ENCODE data around the gene SAFB.

The SAFB gene

DNA sequence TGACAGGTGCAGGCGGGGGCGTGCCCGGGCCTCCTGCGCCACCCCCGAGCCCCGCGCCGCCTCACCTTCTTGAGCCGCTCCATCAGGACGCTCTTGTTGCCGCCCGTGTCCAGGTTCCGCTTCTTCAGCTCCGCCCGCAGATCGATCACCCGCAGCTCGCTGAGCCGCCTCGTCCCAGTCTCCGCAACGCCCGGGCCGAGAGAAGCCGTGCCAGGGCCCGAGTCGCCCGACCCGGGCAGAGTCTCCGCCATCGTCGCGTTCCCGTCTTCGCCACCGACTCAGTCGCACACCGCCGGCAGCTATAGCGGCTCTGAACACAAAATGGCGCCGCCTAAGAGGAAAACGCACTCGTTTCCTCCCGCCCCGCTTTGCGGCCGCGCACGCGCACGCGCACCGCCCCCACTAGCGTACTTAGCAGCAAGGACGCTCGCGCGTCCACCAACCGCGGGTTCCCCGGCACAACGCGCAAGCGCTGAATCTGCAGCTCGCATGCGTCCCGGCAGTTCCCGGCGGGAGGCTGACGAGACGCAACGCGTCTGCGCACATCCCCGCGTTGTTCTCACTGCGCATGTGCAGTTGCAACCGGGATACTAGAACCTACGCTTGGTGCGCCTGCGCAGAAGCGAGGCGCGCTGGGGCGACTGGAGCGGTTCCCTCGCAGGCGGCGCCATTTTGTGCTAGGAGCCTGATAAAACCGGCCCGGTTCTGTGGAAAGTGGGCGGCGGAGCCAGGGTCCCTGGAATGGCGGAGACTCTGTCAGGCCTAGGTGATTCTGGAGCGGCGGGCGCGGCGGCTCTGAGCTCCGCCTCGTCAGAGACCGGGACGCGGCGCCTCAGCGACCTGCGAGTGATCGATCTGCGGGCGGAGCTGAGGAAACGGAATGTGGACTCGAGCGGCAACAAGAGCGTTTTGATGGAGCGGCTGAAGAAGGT is at the start of gene SAFB, which contains the start of gene SAFB2:
Gene SAFB (plus strand): TSS at position 619 of the 932 bp plus-strand sequence. CDS start 123 bp downstream, at position 742.
Gene SAFB2 (minus strand): TSS at position 312 of the 932 bp plus-strand sequence. CDS start 61 bp downstream, at position 251.
- peak; percentile 80 for FAIRE-seq

GRCh38 chr19:5575590-5575989 is 47.3 kb upstream of the SAFB start:
- no peak for FAIRE-seq

- FAIRE-seq: no peak
These were observed 44.6 kb upstream of the SAFB start for GRCh38 chr19:5578097-5578846.

- FAIRE-seq: no peak
These were observed 43.6 kb upstream of the SAFB start for GRCh38 chr19:5579286-5579685.

GRCh38 chr19:5579697-5580096 is 43.2 kb upstream of the SAFB start:
- no peak for FAIRE-seq

- FAIRE-seq: no peak
These were observed 42.7 kb upstream of the SAFB start for GRCh38 chr19:5580161-5580571.

- FAIRE-seq: no peak
These were observed 37.2 kb upstream of the SAFB start for GRCh38 chr19:5585461-5586299.

GRCh38 chr19:5586300-5587070 is 36.4 kb upstream of the SAFB start:
- no peak for FAIRE-seq

DNA sequence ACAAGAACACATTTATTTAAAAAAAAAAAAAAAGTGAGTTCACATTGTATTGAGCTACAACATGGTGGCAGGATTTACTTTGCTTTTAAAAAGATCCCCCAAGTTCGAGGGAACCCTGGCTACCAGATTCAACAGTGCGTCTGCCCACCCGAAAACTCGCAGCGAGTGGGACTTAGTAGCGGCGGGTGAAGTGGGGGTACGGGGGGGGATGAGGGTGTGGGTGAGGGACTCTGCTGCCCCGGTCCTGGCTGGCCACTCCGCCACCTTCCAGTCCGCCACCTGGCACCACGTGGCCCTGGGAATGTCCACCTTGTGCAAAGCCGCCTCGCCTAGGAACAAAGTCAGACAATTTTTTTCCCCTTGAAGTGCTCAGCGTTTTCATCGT is 35.8 kb upstream of the SAFB start:
- FAIRE-seq: no peak

GRCh38 chr19:5587661-5588060 is 35.2 kb upstream of the SAFB start:
- FAIRE-seq: no peak

DNA sequence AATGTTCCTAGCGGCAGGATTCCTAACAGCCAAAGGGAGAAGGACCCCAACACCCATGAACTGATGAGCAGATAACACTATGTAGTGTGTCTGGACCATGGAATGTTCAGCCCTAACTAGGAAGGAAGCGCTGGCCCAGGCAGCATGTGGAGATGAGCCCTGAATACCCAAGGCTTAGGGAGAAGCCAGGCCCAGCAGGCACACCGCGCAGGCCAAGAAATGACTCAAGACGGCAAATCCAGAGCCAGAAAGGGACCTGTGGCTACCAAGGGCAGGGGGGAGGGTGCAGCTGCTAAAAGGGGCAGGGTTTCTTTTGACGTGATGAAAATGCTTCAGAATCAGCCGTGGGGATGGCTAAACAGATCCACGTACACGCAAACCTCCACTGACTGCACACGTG is 34.4 kb upstream of the SAFB start:
- no peak for FAIRE-seq

GRCh38 chr19:5588906-5589676 is 33.8 kb upstream of the SAFB start:
- no peak for FAIRE-seq

DNA sequence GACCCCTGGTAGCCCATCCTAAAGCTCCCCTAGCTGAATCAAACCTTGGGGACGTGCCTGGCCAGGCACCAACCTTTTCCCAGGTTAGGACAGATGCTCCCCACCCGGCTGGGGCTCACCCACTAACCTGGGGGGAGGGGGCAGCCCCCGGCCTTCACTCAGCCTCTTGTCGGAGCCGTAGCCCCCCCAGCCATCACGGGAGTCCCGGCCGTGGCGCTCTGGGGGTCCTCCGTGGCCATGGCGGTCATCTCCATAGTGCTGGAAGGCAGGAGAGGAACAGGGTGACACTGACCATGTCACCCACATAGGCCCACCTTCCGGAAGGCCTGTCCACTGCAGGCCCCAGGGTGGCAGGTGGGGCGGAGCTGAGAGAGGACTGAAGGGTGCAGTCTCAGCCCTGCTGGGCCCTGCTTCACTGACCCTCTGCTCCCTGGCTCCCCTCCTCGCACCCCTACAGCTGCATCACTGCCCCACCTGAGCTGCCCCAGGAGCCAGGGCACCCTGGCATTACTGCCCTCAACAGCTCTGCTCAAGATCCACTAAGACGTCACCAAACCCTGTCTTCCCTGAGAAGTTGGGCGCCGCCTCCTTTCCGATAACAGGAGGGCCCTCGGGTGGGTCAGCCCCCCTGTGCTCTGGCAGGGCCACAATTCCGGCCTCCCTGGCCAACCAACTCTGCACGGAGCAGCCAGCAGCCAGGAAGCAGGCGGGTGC is 32.6 kb upstream of the SAFB start:
- FAIRE-seq: no peak

DNA sequence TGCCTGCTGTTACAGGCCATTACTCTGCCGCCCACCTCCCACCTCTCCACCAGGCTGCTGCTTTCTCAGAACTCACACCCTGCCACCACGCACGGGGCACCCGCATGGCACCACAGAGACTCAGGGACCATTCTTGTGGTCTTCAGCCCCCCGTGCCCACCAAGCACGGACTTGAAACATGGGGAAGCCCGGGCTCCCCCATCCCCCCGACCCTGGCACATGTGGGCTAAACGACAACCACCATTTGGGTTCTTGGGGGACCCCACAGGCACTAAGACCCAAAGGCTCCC is 32.1 kb upstream of the SAFB start:
- FAIRE-seq: no peak

DNA sequence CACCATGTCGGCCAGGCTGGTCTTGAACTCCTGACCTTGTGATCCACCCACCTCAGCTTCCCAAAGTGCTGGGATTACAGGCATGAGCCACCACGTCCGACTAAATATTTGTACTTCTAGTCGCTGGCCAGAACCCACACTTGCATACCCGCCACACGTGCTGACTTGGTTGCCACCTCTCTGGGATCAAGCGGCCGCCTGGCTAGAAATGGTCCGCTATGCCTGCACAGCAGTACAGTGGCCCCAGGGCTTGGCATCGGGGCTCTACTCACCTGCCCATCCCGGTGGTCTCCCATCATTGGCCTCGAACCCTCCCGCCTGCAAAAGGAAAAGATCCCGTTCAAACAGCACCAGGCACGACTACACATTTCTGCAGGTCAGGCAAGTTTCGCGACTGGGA is 31.4 kb upstream of the SAFB start:
- FAIRE-seq: no peak

DNA sequence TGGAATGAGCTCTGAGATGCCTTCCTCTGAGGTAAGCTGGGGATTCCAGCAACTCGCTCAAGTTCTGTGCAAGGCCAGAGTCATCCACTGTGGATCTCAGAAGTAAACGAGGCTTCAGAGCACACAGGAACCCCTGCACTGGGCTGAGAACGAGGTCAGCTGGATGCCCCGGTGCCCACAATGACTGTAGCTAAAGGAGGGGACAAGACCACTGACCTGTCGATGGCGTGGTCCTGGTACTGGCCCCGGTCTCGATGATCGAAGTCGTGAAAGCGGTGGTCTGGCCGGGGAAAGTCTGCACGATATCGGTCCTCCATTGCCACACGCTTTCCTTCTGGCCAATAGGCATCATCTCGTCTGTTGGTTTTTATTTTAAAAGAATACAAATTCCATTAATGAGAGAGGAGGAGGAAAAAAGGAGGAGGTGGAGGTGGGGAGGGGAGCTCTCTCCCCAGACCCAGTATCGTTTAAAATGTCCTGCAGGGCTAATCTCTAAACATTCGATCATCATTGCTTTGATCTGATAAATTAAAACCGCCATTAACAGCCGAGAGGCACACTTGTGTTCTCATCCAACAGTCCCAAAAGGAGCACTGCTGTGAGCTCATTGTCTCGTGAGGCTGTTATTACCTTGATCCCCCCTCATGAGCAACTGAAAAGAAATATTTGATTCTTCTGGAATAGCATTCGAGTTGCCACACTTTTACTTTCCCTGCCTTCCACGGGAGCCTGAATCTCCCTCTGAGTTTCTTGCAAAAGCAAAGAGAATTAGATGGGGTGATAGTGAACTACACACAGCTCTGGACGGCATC is 30.1 kb upstream of the SAFB start:
- FAIRE-seq: no peak

- no peak for FAIRE-seq
These were observed 29.3 kb upstream of the SAFB start for GRCh38 chr19:5593343-5594255.

- no peak for FAIRE-seq
These were observed 28.3 kb upstream of the SAFB start for GRCh38 chr19:5594521-5594950.

DNA sequence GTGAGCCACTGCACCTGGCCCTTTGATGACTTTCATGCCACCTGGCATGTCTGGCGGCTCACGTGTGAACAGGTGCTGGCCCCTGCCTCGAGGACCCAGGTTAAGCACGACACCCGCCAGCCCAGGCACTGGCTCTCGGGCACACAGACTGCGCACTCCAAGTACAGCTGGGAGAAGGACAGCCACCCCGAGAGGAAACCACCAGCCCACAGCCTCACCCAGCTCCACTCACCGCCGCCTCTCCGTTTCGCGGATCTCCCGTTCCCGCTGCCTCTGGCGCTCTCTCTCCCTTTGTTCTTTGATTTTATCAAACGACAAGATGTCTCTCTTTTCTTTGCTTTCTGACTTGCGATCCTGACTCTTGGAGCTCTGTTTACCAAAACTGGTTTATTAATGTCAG is 27.8 kb upstream of the SAFB start:
- no peak for FAIRE-seq

Measured in colon (tissue), 2 donors.